Neutrophil (primary cell): ENCODE results near the gene RPS23.

ENCODE experiments used
- H3K27ac ChIP-seq: fragments of 200-600 bp; sonication (generic); 2 replicates; pipeline ENCODE4 v1.5.1; 2016; ENCODE audit warnings: mild to moderate bottlenecking, moderate library complexity
- H3K27me3 ChIP-seq: fragments of 200-600 bp; sonication (generic); 2 replicates; pipeline ENCODE4 v1.6.0; 2016; ENCODE audit warnings: mild to moderate bottlenecking
- H3K36me3 ChIP-seq: fragments of 200-600 bp; sonication (generic); 2 replicates; pipeline ENCODE4 v1.5.1; 2017
- H3K4me1 ChIP-seq, 2 experiments: fragments of 200-600 bp in 1 of 2; sonication (generic) in 1 of 2; 1 replicate in 1 of 2; 2 replicates in 1 of 2; pipeline versions ENCODE4 v1.5.1 to v1.6.1; 2013 to 2016; ENCODE audit warnings: low read depth in 1 of 2, low read length in 1 of 2, mild to moderate bottlenecking in 1 of 2, moderate library complexity in 1 of 2; ENCODE audit not compliant: control insufficient read depth in 1 of 2, insufficient read depth in 1 of 2
- H3K4me3 ChIP-seq, 2 experiments: fragments of 200-600 bp in 1 of 2; sonication (generic) in 1 of 2; 1 replicate in 1 of 2; 2 replicates in 1 of 2; pipeline ENCODE4 v1.5.1; 2013 to 2016; ENCODE audit warnings: low read depth in 1 of 2, low read length in 1 of 2, mild to moderate bottlenecking in 1 of 2, moderate library complexity in 1 of 2
- H3K9me3 ChIP-seq: fragments of 200-600 bp; sonication (generic); 2 replicates; pipeline ENCODE4 v1.5.1; 2016
- CTCF ChIP-seq: fragments of 200-600 bp; sonication (generic); IDR thresholded peaks from 2 replicates; pipeline ENCODE4 v1.5.1; 2016; ENCODE audit warnings: antibody characterized with exemption

RPS23 gene

GRCh38 chr5:82319651-82320376 lies 41.7 kb upstream of the RPS23 start:
- no peak overlapping the region for H3K4me3 ChIP-seq
- TF ChIP-seq CTCF, result no peak
- no peak overlapping the region for H3K27ac ChIP-seq
- H3K4me1 ChIP-seq, result no peaks in the 10 kb centered on the region
- no peaks in the 10 kb centered on the region for H3K9me3 ChIP-seq
- no peaks in the 10 kb centered on the region for H3K36me3 ChIP-seq
- peaks cover 4% of the 10 kb centered on the region for H3K27me3 ChIP-seq

- H3K27ac ChIP-seq, result no peak overlapping the region
- no peaks in the 10 kb centered on the region for H3K36me3 ChIP-seq
These were observed 41.0 kb upstream of the RPS23 start for GRCh38 chr5:82319192-82319591.

GRCh38 chr5:82314964-82315758 lies 37.0 kb upstream of the RPS23 start:
- H3K36me3 ChIP-seq, result no peaks in the 10 kb centered on the region
- H3K27me3 ChIP-seq, result peaks cover 4% of the 10 kb centered on the region
- no peak overlapping the region for H3K27ac ChIP-seq
- no peak overlapping the region for H3K4me3 ChIP-seq
- no peaks in the 10 kb centered on the region for H3K9me3 ChIP-seq
- no peaks in the 10 kb centered on the region for H3K4me1 ChIP-seq
- no peak for TF ChIP-seq CTCF

More at GRCh38 chr5:82319192-82319591, 41.0 kb upstream of the RPS23 start:
- Histone ChIP-seq H3K27me3 (peaks cover 4% of the 10 kb centered on the region), H3K4me3 (no peak overlapping the region), H3K9me3 (no peaks in the 10 kb centered on the region), H3K4me1 (no peaks in the 10 kb centered on the region)
- TF ChIP-seq CTCF, result no peak

- Histone ChIP-seq H3K27me3 (no peaks in the 10 kb centered on the region), H3K4me3 (no peak overlapping the region), H3K9me3 (no peaks in the 10 kb centered on the region), H3K4me1 (no peaks in the 10 kb centered on the region), H3K36me3 (no peaks in the 10 kb centered on the region), H3K27ac (no peak overlapping the region)
- TF ChIP-seq CTCF, result no peak
These were observed 34.9 kb upstream of the RPS23 start for GRCh38 chr5:82313016-82313415.

GRCh38 chr5:82312373-82312856 lies 34.3 kb upstream of the RPS23 start:
- TF ChIP-seq CTCF, result no peak
- H3K27me3 ChIP-seq, result no peaks in the 10 kb centered on the region
- H3K27ac ChIP-seq, result no peak overlapping the region

More at GRCh38 chr5:82312373-82312856, 34.3 kb upstream of the RPS23 start:
- H3K9me3 ChIP-seq, result no peaks in the 10 kb centered on the region
- H3K4me1 ChIP-seq, result no peaks in the 10 kb centered on the region
- H3K36me3 ChIP-seq, result no peaks in the 10 kb centered on the region
- H3K4me3 ChIP-seq, result no peak overlapping the region
